ENCODE results near the gene RHOT2. TPM values are rescaled to one million over a fixed set of nuclear protein-coding genes. Genes with fewer than 3 reads are reported as not detected.

The RHOT2 gene
- total RNA-seq, 1 experiment from 2014 or later: 98.5 TPM

- Histone ChIP-seq H3K9ac (ENCODE audit: low read length) (no peak overlapping the region), H2AFZ (ENCODE audit: low read depth, low read length, poor library complexity, severe bottlenecking) (no peak overlapping the region), H3K79me2 (ENCODE audit: insufficient read depth, low read length) (peaks cover 6% of the 10 kb centered on the region; the same call in 1 of the 2 replicates), H3K4me1 (ENCODE audit: control insufficient read depth in 1 of 2, insufficient read depth in 2 of 2, low read length in 2 of 2) (peaks cover 8 to 22% of the 10 kb centered on the region in 2 experiments), H3K9me3 (ENCODE audit: control insufficient read depth in 1 of 2, insufficient read depth in 1 of 2, low read depth in 1 of 2, low read length in 2 of 2) (no peaks in the 10 kb centered on the region), H3K27ac (ENCODE audit: low read depth, low read length) (no peak overlapping the region), H4K20me1 (ENCODE audit: insufficient read depth) (no peaks in the 10 kb centered on the region), H3K36me3 (ENCODE audit: control insufficient read depth in 1 of 2, insufficient read depth in 2 of 2, low read length in 2 of 2) (no peaks in the 10 kb centered on the region), H3K9me2 (ENCODE audit: insufficient read depth) (no peaks in the 10 kb centered on the region), H3K4me2 (ENCODE audit: low read length) (no peak overlapping the region), H3K27me3 (ENCODE audit: insufficient read depth, low read length) (no peaks in the 10 kb centered on the region), H3K4me3 (replicated peaks in 1 of 2; ENCODE audit: low read depth in 1 of 2, low read length in 2 of 2) (no peak overlapping the region)
- CTCF ChIA-PET: no interaction called here
- intact Hi-C loops (cut with micrococcal nuclease): no loop called here
- POLR2A ChIA-PET: no interaction called here
- RAD21 ChIA-PET (ENCODE audit: low non-redundant PET in 1 of 2, low total read pairs in 2 of 2, uncharacterized antibody in 2 of 2, unreplicated experiment in 2 of 2): no interaction called here
- DNase-seq (ENCODE audit: low read depth, low spot score): no peak
- no peak for ATAC-seq
- no TSS peak for BruUV-seq (replicated peaks)
- TF ChIP-seq ELF1 (IDR thresholded peaks at IDR 0.05; ENCODE audit: borderline replicate concordance, low read depth) (no peak), REST (IDR thresholded peaks at IDR 0.05; ENCODE audit: low read depth) (no peak), CEBPB (IDR thresholded peaks at IDR 0.05; ENCODE audit: low read depth) (no peak), CBX3 (IDR thresholded peaks at IDR 0.05; ENCODE audit: low read depth) (no peak), EGR1 (IDR thresholded peaks at IDR 0.05; ENCODE audit: low read depth) (no peak), EZH2phosphoT487 (IDR thresholded peaks at IDR 0.05; ENCODE audit: borderline replicate concordance) (no peak), ZNF274 (IDR thresholded peaks at IDR 0.05; ENCODE audit: low read depth, low read length) (no peak), ATF3 (IDR thresholded peaks at IDR 0.05) (no peak), TCF7L2 (IDR thresholded peaks at IDR 0.05; ENCODE audit: borderline replicate concordance, extremely low read depth, insufficient read depth, insufficient read length) (no peak)
- TF ChIP-seq, protein P1, sequence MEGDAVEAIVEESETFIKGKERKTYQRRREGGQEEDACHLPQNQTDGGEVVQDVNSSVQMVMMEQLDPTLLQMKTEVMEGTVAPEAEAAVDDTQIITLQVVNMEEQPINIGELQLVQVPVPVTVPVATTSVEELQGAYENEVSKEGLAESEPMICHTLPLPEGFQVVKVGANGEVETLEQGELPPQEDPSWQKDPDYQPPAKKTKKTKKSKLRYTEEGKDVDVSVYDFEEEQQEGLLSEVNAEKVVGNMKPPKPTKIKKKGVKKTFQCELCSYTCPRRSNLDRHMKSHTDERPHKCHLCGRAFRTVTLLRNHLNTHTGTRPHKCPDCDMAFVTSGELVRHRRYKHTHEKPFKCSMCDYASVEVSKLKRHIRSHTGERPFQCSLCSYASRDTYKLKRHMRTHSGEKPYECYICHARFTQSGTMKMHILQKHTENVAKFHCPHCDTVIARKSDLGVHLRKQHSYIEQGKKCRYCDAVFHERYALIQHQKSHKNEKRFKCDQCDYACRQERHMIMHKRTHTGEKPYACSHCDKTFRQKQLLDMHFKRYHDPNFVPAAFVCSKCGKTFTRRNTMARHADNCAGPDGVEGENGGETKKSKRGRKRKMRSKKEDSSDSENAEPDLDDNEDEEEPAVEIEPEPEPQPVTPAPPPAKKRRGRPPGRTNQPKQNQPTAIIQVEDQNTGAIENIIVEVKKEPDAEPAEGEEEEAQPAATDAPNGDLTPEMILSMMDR (IDR thresholded peaks at IDR 0.05 in 2 of 3, conservative IDR thresholded peaks at IDR 0.05 in 1 of 3; ENCODE audit: borderline replicate concordance in 1 of 3, insufficient read depth in 1 of 3, low read depth in 2 of 3, low read length in 2 of 3): no peak
These were observed 48.3 kb upstream of the RHOT2 start for GRCh38 chr16:619476-620100.

All from HCT116 (cell line).